Measurements from ENCODE around the gene GPR37L1. TPM values are rescaled to one million over a fixed set of nuclear protein-coding genes. Genes with fewer than 3 reads are reported as not detected.
"Not testable (repeated sequence)": the region's sequence is repeated elsewhere in the genome, so short reads cannot be mapped to it uniquely, and the experiment has no call there.

Gene GPR37L1
- polyA plus RNA-seq, 1 donor from 2014 or later: not detected

GRCh38 chr1:202110977-202111376 lies 11.7 kb upstream of the GPR37L1 start:
- no peak overlapping the region for H3K27ac ChIP-seq (ENCODE audit: low read length)

GRCh38 chr1:202111589-202111988 lies 11.1 kb upstream of the GPR37L1 start:
- H2AFZ ChIP-seq (ENCODE audit: low read depth, low read length); H3K9me2 ChIP-seq (ENCODE audit: insufficient read depth, low read length); H3K27me3 ChIP-seq (ENCODE audit: insufficient read depth, low read depth, low read length); H3K4me2 ChIP-seq (ENCODE audit: low read length); H3K9ac ChIP-seq (ENCODE audit: low read length); H3F3A ChIP-seq (ENCODE audit: insufficient read depth, low read length, poor library complexity, severe bottlenecking); H3K36me3 ChIP-seq (ENCODE audit: insufficient read depth, low read length); H3K9me3 ChIP-seq (ENCODE audit: low read length); H3K79me2 ChIP-seq (replicated peaks; ENCODE audit: insufficient read depth, low read length); H4K20me1 ChIP-seq (ENCODE audit: insufficient read depth); H3K27ac ChIP-seq (ENCODE audit: low read length); H3K4me3 ChIP-seq (ENCODE audit: low read length): not testable (repeated sequence)

More at GRCh38 chr1:202110977-202111376, 11.7 kb upstream of the GPR37L1 start:
- Histone ChIP-seq H3K9me2 (ENCODE audit: insufficient read depth, low read length) (no peaks in the 10 kb centered on the region), H3K79me2 (replicated peaks; ENCODE audit: insufficient read depth, low read length) (no peaks in the 10 kb centered on the region), H3F3A (ENCODE audit: insufficient read depth, low read length, poor library complexity, severe bottlenecking) (no peaks in the 10 kb centered on the region), H4K20me1 (ENCODE audit: insufficient read depth) (no peaks in the 10 kb centered on the region), H2AFZ (ENCODE audit: low read depth, low read length) (no peak overlapping the region), H3K4me3 (ENCODE audit: low read length) (no peak overlapping the region), H3K36me3 (ENCODE audit: insufficient read depth, low read length) (no peaks in the 10 kb centered on the region), H3K9ac (ENCODE audit: low read length) (no peak overlapping the region), H3K4me2 (ENCODE audit: low read length) (no peak overlapping the region), H3K27me3 (ENCODE audit: insufficient read depth, low read depth, low read length) (no peaks in the 10 kb centered on the region), H3K9me3 (ENCODE audit: low read length) (no peaks in the 10 kb centered on the region)
- TF ChIP-seq TAF1 (IDR thresholded peaks at IDR 0.05; ENCODE audit: low read depth): no peak
- no peak for TF ChIP-seq CTCF (IDR thresholded peaks at IDR 0.05; ENCODE audit: poor library complexity, severe bottlenecking)
- TF ChIP-seq EP300 (conservative IDR thresholded peaks at IDR 0.05; ENCODE audit: poor library complexity, severe bottlenecking): no peak
- TF ChIP-seq EZH2 (IDR thresholded peaks at IDR 0.05; ENCODE audit: borderline replicate concordance, insufficient read depth, low read length, poor library complexity, severe bottlenecking): no peak
- TF ChIP-seq SMC3 (conservative IDR thresholded peaks at IDR 0.05; ENCODE audit: poor library complexity): no peak
- TF ChIP-seq REST (IDR thresholded peaks at IDR 0.05; ENCODE audit: borderline replicate concordance): no peak
- no peak for TF ChIP-seq RAD21 (conservative IDR thresholded peaks at IDR 0.05)
- TF ChIP-seq MXI1 (conservative IDR thresholded peaks at IDR 0.05; ENCODE audit: poor library complexity, severe bottlenecking): no peak
- TF ChIP-seq POLR2AphosphoS5 (IDR thresholded peaks at IDR 0.05): no peak
